Chondrocyte (in vitro differentiated cells): ENCODE data around the gene RMDN2. TPM values are rescaled to one million over a fixed set of nuclear protein-coding genes. Genes with fewer than 3 reads are reported as not detected.

ENCODE experiments used
- DNase-seq: peaks from one replicate; pipeline ENCODE4 v3.0.0; 2021; ENCODE audit warnings: mixed read lengths, low spot score
- H3K27ac Mint-ChIP-seq: one replicate; pipeline ENCODE4 v1.8.0; 2021; ENCODE audit warnings: mild to moderate bottlenecking, moderate library complexity, mixed read lengths; ENCODE audit not compliant: unreplicated experiment
- H3K27me3 Mint-ChIP-seq: 2 replicates; pipeline ENCODE4 v1.8.0; 2021; ENCODE audit warnings: low read depth, mixed read lengths
- H3K36me3 Mint-ChIP-seq: 2 replicates; pipeline ENCODE4 v1.8.0; 2021; ENCODE audit warnings: low read depth, mixed read lengths
- H3K4me1 Mint-ChIP-seq: 2 replicates; pipeline ENCODE4 v1.8.0; 2021; ENCODE audit warnings: low read depth, mild to moderate bottlenecking, mixed read lengths
- H3K4me3 Mint-ChIP-seq: one replicate; pipeline ENCODE4 v1.8.0; 2021; ENCODE audit warnings: mild to moderate bottlenecking, moderate library complexity, mixed read lengths; ENCODE audit not compliant: unreplicated experiment
- H3K9me3 Mint-ChIP-seq: 2 replicates; pipeline ENCODE4 v1.8.0; 2021; ENCODE audit warnings: low read depth, mixed read lengths
- total RNA-seq: library from RNA; stranded (reverse); gene quantifications from 3 replicates; pipeline ENCODE4 v1.2.1, GENCODE V29; 2021
- TF ChIP-seq, protein P1 (sequence below): fragments of 200-600 bp; sonication (generic); IDR thresholded peaks from 2 replicates; pipeline ENCODE4 v1.5.0; 2021; ENCODE audit warnings: antibody characterized with exemption, mild to moderate bottlenecking, moderate library complexity

Gene RMDN2
- total RNA-seq, 1 donor from 2014 or later, result 8.1 TPM

DNA sequence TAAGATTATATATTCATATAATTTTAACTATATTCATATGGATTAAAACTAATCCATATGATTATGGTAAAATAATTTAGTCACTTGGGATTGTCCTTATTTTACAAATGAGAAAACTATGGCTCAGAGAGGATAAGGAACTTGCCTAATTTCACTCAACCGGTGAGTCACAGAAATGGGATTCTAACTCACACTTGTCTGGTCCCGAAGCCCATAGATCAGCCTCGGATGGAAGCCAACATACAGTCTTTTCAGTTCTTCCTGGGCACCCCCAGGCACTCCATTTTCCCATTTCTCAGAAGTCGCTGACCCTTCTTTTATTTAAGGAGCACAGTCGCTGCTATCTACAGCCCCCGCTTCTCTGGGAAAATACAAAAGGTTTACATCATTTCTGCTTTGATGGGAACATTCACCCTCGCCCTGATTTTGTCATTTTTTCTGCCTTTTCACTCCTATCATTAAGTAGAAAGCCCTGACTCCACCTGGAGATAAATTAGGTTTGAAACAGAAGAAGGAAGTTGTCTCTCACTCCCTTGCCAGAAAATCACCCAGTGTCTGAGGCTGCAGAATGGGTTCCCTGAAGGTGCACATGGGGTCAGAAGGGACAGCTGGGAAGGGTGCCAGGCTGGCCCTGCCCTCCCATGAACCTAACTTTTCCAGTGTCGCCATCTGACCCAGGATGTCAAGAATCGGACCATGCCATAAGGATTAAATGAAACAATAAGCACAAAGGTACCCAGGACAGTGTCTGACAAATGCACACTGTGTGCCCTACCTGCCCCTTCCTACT lies 114.2 kb downstream of the RMDN2 start:
- Mint-ChIP-seq H3K36me3 (peaks cover 2% of the 10 kb centered on the region), H3K27me3 (peaks cover 9% of the 10 kb centered on the region), H3K9me3 (peaks cover 21% of the 10 kb centered on the region), H3K4me1 (peaks cover 16% of the 10 kb centered on the region), H3K4me3 (no peak overlapping the region), H3K27ac (no peak overlapping the region)
- TF ChIP-seq, protein P1, sequence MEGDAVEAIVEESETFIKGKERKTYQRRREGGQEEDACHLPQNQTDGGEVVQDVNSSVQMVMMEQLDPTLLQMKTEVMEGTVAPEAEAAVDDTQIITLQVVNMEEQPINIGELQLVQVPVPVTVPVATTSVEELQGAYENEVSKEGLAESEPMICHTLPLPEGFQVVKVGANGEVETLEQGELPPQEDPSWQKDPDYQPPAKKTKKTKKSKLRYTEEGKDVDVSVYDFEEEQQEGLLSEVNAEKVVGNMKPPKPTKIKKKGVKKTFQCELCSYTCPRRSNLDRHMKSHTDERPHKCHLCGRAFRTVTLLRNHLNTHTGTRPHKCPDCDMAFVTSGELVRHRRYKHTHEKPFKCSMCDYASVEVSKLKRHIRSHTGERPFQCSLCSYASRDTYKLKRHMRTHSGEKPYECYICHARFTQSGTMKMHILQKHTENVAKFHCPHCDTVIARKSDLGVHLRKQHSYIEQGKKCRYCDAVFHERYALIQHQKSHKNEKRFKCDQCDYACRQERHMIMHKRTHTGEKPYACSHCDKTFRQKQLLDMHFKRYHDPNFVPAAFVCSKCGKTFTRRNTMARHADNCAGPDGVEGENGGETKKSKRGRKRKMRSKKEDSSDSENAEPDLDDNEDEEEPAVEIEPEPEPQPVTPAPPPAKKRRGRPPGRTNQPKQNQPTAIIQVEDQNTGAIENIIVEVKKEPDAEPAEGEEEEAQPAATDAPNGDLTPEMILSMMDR, result no peak
- no peak for DNase-seq

DNA sequence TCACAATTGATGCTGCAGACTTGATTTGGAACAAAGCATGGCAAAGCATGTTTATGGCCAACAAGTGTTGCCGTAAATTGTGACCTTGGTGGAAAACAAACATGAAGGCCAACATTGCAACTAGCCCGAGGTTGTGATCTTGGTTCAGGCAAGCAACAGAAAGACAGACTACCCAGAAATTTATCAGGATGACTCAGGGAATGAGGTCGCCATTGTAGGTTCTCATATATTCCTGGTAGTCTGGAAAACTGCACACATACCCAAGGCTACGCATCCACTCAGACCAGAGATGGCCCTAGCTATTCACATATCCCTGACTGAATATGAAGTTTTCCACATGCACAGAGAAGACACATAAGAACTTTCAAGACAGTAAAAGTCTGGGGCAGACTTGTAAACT lies 120.7 kb downstream of the RMDN2 start:
- Mint-ChIP-seq H3K27me3 (no peaks in the 10 kb centered on the region), H3K4me3 (no peak overlapping the region), H3K27ac (no peak overlapping the region), H3K9me3 (peaks cover 24% of the 10 kb centered on the region), H3K4me1 (peaks cover 3% of the 10 kb centered on the region), H3K36me3 (peaks cover 2% of the 10 kb centered on the region)
- no peak for DNase-seq
- TF ChIP-seq, protein P1, result no peak

DNA sequence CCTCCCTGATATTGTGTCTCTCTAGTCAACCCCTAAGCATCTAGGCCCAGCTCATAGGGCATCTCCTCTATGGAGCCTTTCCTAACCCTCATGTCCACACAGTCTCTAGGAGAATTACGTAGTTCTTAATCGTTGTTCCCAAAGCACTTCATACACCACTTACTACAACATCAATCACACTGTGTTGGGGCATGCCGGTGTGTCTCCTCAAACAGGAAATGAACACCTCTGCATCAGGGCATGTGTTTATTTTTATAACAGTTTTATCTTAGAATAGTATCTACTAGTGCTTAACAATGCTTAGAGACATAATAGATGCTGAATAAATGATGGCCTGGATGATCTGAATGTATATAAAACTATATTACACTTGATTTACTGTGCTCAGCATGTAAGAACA lies 131.1 kb downstream of the RMDN2 start:
- H3K36me3 Mint-ChIP-seq, result peaks cover 2% of the 10 kb centered on the region
- H3K27ac Mint-ChIP-seq, result no peak overlapping the region
- no peak overlapping the region for H3K4me3 Mint-ChIP-seq
- H3K4me1 Mint-ChIP-seq, result peaks cover 14% of the 10 kb centered on the region
- TF ChIP-seq, protein P1, result no peak
- H3K27me3 Mint-ChIP-seq, result no peaks in the 10 kb centered on the region
- H3K9me3 Mint-ChIP-seq, result no peaks in the 10 kb centered on the region
- no peak for DNase-seq

DNA sequence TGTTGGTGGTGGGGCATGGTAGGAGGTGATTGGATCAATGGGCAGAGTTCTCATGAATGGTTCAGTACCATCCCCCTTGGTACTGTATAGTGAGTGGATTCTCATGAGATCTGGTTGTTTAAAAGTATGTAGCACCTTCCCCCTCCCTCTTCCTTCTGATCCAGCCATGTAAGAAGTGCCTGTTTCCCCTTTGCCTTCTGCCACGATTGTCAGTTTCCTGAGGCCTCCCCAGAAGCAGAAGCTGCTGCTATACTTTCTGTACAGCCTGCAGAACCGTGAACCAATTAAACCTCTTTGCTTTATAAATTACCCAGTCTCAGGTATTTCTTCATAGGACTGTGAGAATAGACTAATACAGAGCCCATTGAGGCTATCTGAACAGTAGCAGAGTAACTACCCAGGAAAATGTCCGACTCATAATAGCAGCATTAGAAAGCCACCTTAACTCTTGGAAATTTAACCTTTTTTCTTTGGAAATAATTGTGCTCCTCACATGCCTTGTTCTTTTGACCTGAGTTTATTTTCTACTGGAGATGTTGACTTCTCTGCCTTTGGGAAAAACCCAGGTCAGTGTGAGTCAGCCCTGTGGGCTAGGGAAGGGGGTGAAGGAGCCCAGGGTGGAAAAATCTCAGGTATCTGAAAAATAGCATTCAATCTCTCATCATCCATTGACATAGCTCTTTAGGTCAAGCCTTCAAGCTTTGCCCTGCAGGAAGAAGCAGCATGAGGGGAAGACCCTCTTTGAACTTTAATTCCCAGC lies 132.7 kb downstream of the RMDN2 start:
- H3K9me3 Mint-ChIP-seq, result no peaks in the 10 kb centered on the region
- H3K4me3 Mint-ChIP-seq, result no peak overlapping the region
- no peaks in the 10 kb centered on the region for H3K27me3 Mint-ChIP-seq
- TF ChIP-seq, protein P1, result no peak
- DNase-seq, result no peak
- H3K27ac Mint-ChIP-seq, result no peak overlapping the region
- no peaks in the 10 kb centered on the region for H3K36me3 Mint-ChIP-seq
- peaks cover 14% of the 10 kb centered on the region for H3K4me1 Mint-ChIP-seq

DNA sequence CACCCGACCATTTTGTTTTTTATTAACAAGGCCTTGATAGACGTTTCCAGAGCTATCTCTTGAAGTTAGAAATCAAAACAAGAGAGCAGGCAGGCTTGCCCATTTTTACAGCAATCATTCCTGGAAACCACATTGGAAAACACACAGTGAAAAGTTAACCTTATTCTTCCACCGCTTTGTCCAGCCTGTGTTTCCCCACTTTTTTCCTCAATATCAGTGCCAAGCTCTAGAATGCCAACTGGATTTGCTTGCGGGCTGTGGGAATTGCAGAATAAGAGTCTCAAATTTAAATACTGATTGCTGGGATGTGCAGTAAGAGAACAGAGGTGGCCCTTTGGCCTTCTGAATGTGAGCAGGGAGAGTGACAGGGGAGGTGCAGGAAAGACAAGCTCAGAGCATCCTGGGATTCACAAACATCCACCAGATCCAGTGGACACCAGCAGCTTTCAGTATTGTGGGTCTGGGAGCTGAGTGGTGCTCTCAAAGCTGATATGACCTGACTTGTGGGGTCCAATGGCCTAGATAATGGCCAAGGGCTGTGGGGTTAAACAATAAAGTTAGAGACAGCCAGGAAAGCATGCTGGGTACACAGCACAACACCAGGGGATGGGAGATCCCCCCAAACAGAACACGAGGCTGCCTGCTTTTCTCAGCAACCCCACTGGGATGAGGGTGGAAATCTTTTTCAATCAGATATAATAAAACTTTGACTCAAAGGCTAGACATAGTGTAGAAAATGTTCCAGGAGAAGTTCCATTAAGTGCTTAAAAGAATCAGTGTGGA lies 135.3 kb downstream of the RMDN2 start:
- Mint-ChIP-seq H3K4me1 (peaks cover 22% of the 10 kb centered on the region), H3K4me3 (no peak overlapping the region), H3K36me3 (peaks cover 5% of the 10 kb centered on the region), H3K9me3 (no peaks in the 10 kb centered on the region), H3K27me3 (no peaks in the 10 kb centered on the region), H3K27ac (no peak overlapping the region)
- TF ChIP-seq, protein P1, result no peak
- no peak for DNase-seq
